Measurements from ENCODE around the gene RETREG1.

DNA sequence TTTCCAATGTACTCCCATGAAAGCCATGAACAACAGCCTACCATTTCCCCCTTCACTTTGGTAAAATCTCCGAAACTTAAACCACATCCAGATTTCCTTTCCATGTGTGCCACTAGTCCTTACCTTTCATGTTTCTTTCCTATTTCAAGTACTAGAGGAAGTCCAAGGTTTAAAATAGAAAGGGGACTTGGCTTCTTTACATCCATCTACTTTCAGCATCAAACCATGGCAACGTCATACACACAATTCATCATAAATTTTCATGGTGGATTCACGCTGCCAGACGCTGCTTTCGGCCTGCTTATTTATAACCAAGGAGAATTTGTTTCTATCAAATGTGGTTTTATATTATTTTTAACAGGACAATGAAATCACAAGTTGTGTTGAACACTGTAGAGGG, 92.5 kb downstream of the RETREG1 start:
- TF ChIP-seq, protein P1, sequence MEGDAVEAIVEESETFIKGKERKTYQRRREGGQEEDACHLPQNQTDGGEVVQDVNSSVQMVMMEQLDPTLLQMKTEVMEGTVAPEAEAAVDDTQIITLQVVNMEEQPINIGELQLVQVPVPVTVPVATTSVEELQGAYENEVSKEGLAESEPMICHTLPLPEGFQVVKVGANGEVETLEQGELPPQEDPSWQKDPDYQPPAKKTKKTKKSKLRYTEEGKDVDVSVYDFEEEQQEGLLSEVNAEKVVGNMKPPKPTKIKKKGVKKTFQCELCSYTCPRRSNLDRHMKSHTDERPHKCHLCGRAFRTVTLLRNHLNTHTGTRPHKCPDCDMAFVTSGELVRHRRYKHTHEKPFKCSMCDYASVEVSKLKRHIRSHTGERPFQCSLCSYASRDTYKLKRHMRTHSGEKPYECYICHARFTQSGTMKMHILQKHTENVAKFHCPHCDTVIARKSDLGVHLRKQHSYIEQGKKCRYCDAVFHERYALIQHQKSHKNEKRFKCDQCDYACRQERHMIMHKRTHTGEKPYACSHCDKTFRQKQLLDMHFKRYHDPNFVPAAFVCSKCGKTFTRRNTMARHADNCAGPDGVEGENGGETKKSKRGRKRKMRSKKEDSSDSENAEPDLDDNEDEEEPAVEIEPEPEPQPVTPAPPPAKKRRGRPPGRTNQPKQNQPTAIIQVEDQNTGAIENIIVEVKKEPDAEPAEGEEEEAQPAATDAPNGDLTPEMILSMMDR (conservative IDR thresholded peaks at IDR 0.05; ENCODE audit: low read depth, low read length) = no peak
- TF ChIP-seq EZH2 (IDR thresholded peaks at IDR 0.05; ENCODE audit: borderline replicate concordance, low read depth, low read length, poor library complexity, severe bottlenecking) = no peak
